ENCODE measurements around the gene INSR. TPM values are rescaled to one million over a fixed set of nuclear protein-coding genes. Genes with fewer than 3 reads are reported as not detected.

INSR gene
- total and polyA plus RNA-seq, 4 donors = 4.8 to 106 (median 39.5) TPM

GRCh38 chr19:7255631-7256030 is 38.6 kb downstream of the INSR start:
- Histone ChIP-seq H3K27ac (ENCODE audit: low read depth in 1 of 2, low read length in 2 of 2) (no peak overlapping the region), H3K4me3 (ENCODE audit: low read length in 2 of 2) (no peak overlapping the region), H3K9me3 (ENCODE audit: control insufficient read depth, low read length) (no peaks in the 10 kb centered on the region), H3K4me1 (ENCODE audit: control insufficient read depth in 1 of 2, insufficient read depth in 2 of 2, low read length in 2 of 2) (peaks cover 2 to 4% of the 10 kb centered on the region in 2 donors), H3K36me3 (ENCODE audit: control insufficient read depth in 1 of 2, insufficient read depth in 2 of 2, low read length in 1 of 2) (no peaks in the 10 kb centered on the region), H3K27me3 (ENCODE audit: control insufficient read depth in 1 of 2, insufficient read depth in 2 of 2, low read length in 1 of 2) (no peaks in the 10 kb centered on the region)
- intact Hi-C loops (cut with DNase I) = no loop called here
- 90 to 94% methylated on average over 6 of the region's 6 CpGs for WGBS, 2 donors
- no peak for ATAC-seq (ENCODE audit: low FRiP score)
- DNase-seq = no peak

GRCh38 chr19:7255119-7255518 is 39.1 kb downstream of the INSR start:
- DNase-seq (no peak), ATAC-seq (ENCODE audit: low FRiP score) (no peak)
- intact Hi-C loops (cut with DNase I) = no loop called here
- H3K4me3 ChIP-seq (ENCODE audit: low read length in 2 of 2) = no peak overlapping the region
- H3K27ac ChIP-seq (ENCODE audit: low read depth in 1 of 2, low read length in 2 of 2) = peak overlapping the region in 1 of 2 donors; percentile 29
- H3K27me3 ChIP-seq (ENCODE audit: control insufficient read depth in 1 of 2, insufficient read depth in 2 of 2, low read length in 1 of 2) = no peaks in the 10 kb centered on the region
- WGBS, 2 donors = 94% methylated on average over 8 of the region's 8 CpGs
- H3K36me3 ChIP-seq (ENCODE audit: control insufficient read depth in 1 of 2, insufficient read depth in 2 of 2, low read length in 1 of 2) = no peaks in the 10 kb centered on the region
- peaks cover 3 to 6% of the 10 kb centered on the region in 2 donors for H3K4me1 ChIP-seq (ENCODE audit: control insufficient read depth in 1 of 2, insufficient read depth in 2 of 2, low read length in 2 of 2)
- H3K9me3 ChIP-seq (ENCODE audit: control insufficient read depth, low read length) = no peaks in the 10 kb centered on the region

- Histone ChIP-seq H3K4me1 (ENCODE audit: control insufficient read depth in 1 of 2, insufficient read depth in 2 of 2, low read length in 2 of 2) (peaks cover 3 to 6% of the 10 kb centered on the region in 2 donors), H3K4me3 (ENCODE audit: low read length in 2 of 2) (no peak overlapping the region), H3K9me3 (ENCODE audit: control insufficient read depth, low read length) (no peaks in the 10 kb centered on the region), H3K36me3 (ENCODE audit: control insufficient read depth in 1 of 2, insufficient read depth in 2 of 2, low read length in 1 of 2) (no peaks in the 10 kb centered on the region), H3K27ac (ENCODE audit: low read depth in 1 of 2, low read length in 2 of 2) (no peak overlapping the region), H3K27me3 (ENCODE audit: control insufficient read depth in 1 of 2, insufficient read depth in 2 of 2, low read length in 1 of 2) (no peaks in the 10 kb centered on the region)
- intact Hi-C loops (cut with DNase I) = loop anchor here in 1 of 2 donors (5.0 kb wide), 1 partner anchor 38 kb away; the partner anchor contains the start of gene INSR
- DNase-seq (no peak), ATAC-seq (ENCODE audit: low FRiP score) (no peak)
- WGBS, 2 donors = 90% methylated on average over 11 of the region's 11 CpGs
Observed at GRCh38 chr19:7254590-7254989, 39.6 kb downstream of the INSR start.

GRCh38 chr19:7252364-7252763 is 41.9 kb downstream of the INSR start:
- intact Hi-C loops (cut with DNase I) = loop anchor here in 1 of 2 donors (5.0 kb wide), 1 partner anchor 40 kb away; the partner anchor contains the start of gene INSR
- Histone ChIP-seq H3K27ac (ENCODE audit: low read depth in 1 of 2, low read length in 2 of 2) (no peak overlapping the region), H3K4me1 (ENCODE audit: control insufficient read depth in 1 of 2, insufficient read depth in 2 of 2, low read length in 2 of 2) (peaks cover 3 to 6% of the 10 kb centered on the region in 2 donors), H3K9me3 (ENCODE audit: control insufficient read depth, low read length) (no peaks in the 10 kb centered on the region), H3K36me3 (ENCODE audit: control insufficient read depth in 1 of 2, insufficient read depth in 2 of 2, low read length in 1 of 2) (no peaks in the 10 kb centered on the region), H3K27me3 (ENCODE audit: control insufficient read depth in 1 of 2, insufficient read depth in 2 of 2, low read length in 1 of 2) (no peaks in the 10 kb centered on the region), H3K4me3 (ENCODE audit: low read length in 2 of 2) (no peak overlapping the region)
- no peak for ATAC-seq (ENCODE audit: low FRiP score)
- 94 to 95% methylated on average over 11 of the region's 11 CpGs for WGBS, 2 donors
- no peak for DNase-seq

- ATAC-seq (ENCODE audit: low FRiP score) = no peak
- H3K4me3 ChIP-seq (ENCODE audit: low read length in 2 of 2) = no peak overlapping the region
- DNase-seq = no peak
- H3K27me3 ChIP-seq (ENCODE audit: control insufficient read depth in 1 of 2, insufficient read depth in 2 of 2, low read length in 1 of 2) = no peaks in the 10 kb centered on the region
- intact Hi-C loops (cut with DNase I) = loop anchor here in 1 of 2 donors (5.0 kb wide), 1 partner anchor 41 kb away; the partner anchor contains the start of gene INSR
- no peaks in the 10 kb centered on the region for H3K9me3 ChIP-seq (ENCODE audit: control insufficient read depth, low read length)
- no peaks in the 10 kb centered on the region for H3K36me3 ChIP-seq (ENCODE audit: control insufficient read depth in 1 of 2, insufficient read depth in 2 of 2, low read length in 1 of 2)
- no peak overlapping the region for H3K27ac ChIP-seq (ENCODE audit: low read depth in 1 of 2, low read length in 2 of 2)
- 91 to 94% methylated on average over 4 of the region's 4 CpGs for WGBS, 2 donors
- H3K4me1 ChIP-seq (ENCODE audit: control insufficient read depth in 1 of 2, insufficient read depth in 2 of 2, low read length in 2 of 2) = peaks cover 3 to 6% of the 10 kb centered on the region in 2 donors
Observed at GRCh38 chr19:7251494-7251893, 42.7 kb downstream of the INSR start.

- DNase-seq = no peak
- Histone ChIP-seq H3K36me3 (ENCODE audit: control insufficient read depth in 1 of 2, insufficient read depth in 2 of 2, low read length in 1 of 2) (no peaks in the 10 kb centered on the region), H3K4me1 (ENCODE audit: control insufficient read depth in 1 of 2, insufficient read depth in 2 of 2, low read length in 2 of 2) (peaks cover 3 to 6% of the 10 kb centered on the region in 2 donors), H3K4me3 (ENCODE audit: low read length in 2 of 2) (no peak overlapping the region), H3K9me3 (ENCODE audit: control insufficient read depth, low read length) (no peaks in the 10 kb centered on the region), H3K27ac (ENCODE audit: low read depth in 1 of 2, low read length in 2 of 2) (peak overlapping the region in 1 of 2 donors; percentile 92), H3K27me3 (ENCODE audit: control insufficient read depth in 1 of 2, insufficient read depth in 2 of 2, low read length in 1 of 2) (no peaks in the 10 kb centered on the region)
- no peak for ATAC-seq (ENCODE audit: low FRiP score)
- intact Hi-C loops (cut with DNase I) = loop anchor here in 1 of 2 donors (5.0 kb wide), 1 partner anchor 41 kb away; the partner anchor contains the start of gene INSR
- WGBS, 2 donors = 21 to 30% methylated on average over 4 of the region's 4 CpGs
Observed at GRCh38 chr19:7250951-7251350, 43.3 kb downstream of the INSR start.

- 0 to 42% methylated on average over 1 of the region's 1 CpG for WGBS, 2 donors
- no peaks in the 10 kb centered on the region for H3K27me3 ChIP-seq (ENCODE audit: control insufficient read depth in 1 of 2, insufficient read depth in 2 of 2, low read length in 1 of 2)
- peak overlapping the region in 1 of 2 donors; percentile 75 for H3K27ac ChIP-seq (ENCODE audit: low read depth in 1 of 2, low read length in 2 of 2)
- H3K4me1 ChIP-seq (ENCODE audit: control insufficient read depth in 1 of 2, insufficient read depth in 2 of 2, low read length in 2 of 2) = peaks cover 3 to 6% of the 10 kb centered on the region in 2 donors
- H3K4me3 ChIP-seq (ENCODE audit: low read length in 2 of 2) = no peak overlapping the region
- DNase-seq = no peak
- no peak for ATAC-seq (ENCODE audit: low FRiP score)
- intact Hi-C loops (cut with DNase I) = loop anchor here in 1 of 2 donors (5.0 kb wide), 1 partner anchor 42 kb away; the partner anchor contains the start of gene INSR
- no peaks in the 10 kb centered on the region for H3K9me3 ChIP-seq (ENCODE audit: control insufficient read depth, low read length)
- H3K36me3 ChIP-seq (ENCODE audit: control insufficient read depth in 1 of 2, insufficient read depth in 2 of 2, low read length in 1 of 2) = no peaks in the 10 kb centered on the region
Observed at GRCh38 chr19:7250057-7250596, 44.1 kb downstream of the INSR start.

- Histone ChIP-seq H3K27ac (ENCODE audit: low read depth in 1 of 2, low read length in 2 of 2) (peak overlapping the region; percentile 6 to 90), H3K27me3 (ENCODE audit: control insufficient read depth in 1 of 2, insufficient read depth in 2 of 2, low read length in 1 of 2) (no peaks in the 10 kb centered on the region), H3K36me3 (ENCODE audit: control insufficient read depth in 1 of 2, insufficient read depth in 2 of 2, low read length in 1 of 2) (no peaks in the 10 kb centered on the region), H3K9me3 (ENCODE audit: control insufficient read depth, low read length) (no peaks in the 10 kb centered on the region), H3K4me1 (ENCODE audit: control insufficient read depth in 1 of 2, insufficient read depth in 2 of 2, low read length in 2 of 2) (peaks cover 3 to 6% of the 10 kb centered on the region in 2 donors), H3K4me3 (ENCODE audit: low read length in 2 of 2) (no peak overlapping the region)
- ATAC-seq (ENCODE audit: low FRiP score) (no peak), DNase-seq (no peak)
- 43 to 46% methylated on average over 4 of the region's 4 CpGs for WGBS, 2 donors
- intact Hi-C loops (cut with DNase I) = no loop called here
Observed at GRCh38 chr19:7247155-7247554, 47.1 kb downstream of the INSR start.

- no peaks in the 10 kb centered on the region for H3K9me3 ChIP-seq (ENCODE audit: control insufficient read depth, low read length)
- H3K36me3 ChIP-seq (ENCODE audit: control insufficient read depth in 1 of 2, insufficient read depth in 2 of 2, low read length in 1 of 2) = no peaks in the 10 kb centered on the region
- 96 to 97% methylated on average over 2 of the region's 2 CpGs for WGBS, 2 donors
- H3K4me1 ChIP-seq (ENCODE audit: control insufficient read depth in 1 of 2, insufficient read depth in 2 of 2, low read length in 2 of 2) = peaks cover 3 to 6% of the 10 kb centered on the region in 2 donors
- H3K27me3 ChIP-seq (ENCODE audit: control insufficient read depth in 1 of 2, insufficient read depth in 2 of 2, low read length in 1 of 2) = no peaks in the 10 kb centered on the region
- DNase-seq (no peak), ATAC-seq (ENCODE audit: low FRiP score) (no peak)
- intact Hi-C loops (cut with DNase I) = no loop called here
- H3K27ac ChIP-seq (ENCODE audit: low read depth in 1 of 2, low read length in 2 of 2) = peak overlapping the region; percentile 6 to 90
- H3K4me3 ChIP-seq (ENCODE audit: low read length in 2 of 2) = no peak overlapping the region
Observed at GRCh38 chr19:7246601-7247000, 47.6 kb downstream of the INSR start.

All from aorta (tissue), 5 donors.